ENCODE measurements around the gene SUSD4.

DNA sequence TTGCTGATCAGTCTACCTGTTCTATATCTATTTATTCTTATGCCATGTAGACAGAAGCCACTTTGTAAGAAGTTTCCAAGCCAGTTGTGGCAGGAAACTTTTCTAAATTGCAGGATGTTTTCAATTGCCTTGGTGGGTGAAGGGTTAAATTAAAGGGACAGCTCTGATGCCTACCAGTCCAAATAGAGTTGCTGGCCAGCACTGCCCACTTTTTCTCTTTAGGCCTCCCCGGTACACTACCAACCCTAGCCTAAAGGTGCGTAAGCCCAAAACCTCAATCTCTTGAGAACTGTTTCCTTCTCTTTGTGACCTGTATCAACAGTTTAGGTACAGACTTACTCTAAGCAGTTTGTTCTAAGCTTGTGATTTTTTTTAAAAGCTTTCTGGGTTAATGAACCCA lies 15.5 kb downstream of the SUSD4 start:
- TF ChIP-seq, protein P1, sequence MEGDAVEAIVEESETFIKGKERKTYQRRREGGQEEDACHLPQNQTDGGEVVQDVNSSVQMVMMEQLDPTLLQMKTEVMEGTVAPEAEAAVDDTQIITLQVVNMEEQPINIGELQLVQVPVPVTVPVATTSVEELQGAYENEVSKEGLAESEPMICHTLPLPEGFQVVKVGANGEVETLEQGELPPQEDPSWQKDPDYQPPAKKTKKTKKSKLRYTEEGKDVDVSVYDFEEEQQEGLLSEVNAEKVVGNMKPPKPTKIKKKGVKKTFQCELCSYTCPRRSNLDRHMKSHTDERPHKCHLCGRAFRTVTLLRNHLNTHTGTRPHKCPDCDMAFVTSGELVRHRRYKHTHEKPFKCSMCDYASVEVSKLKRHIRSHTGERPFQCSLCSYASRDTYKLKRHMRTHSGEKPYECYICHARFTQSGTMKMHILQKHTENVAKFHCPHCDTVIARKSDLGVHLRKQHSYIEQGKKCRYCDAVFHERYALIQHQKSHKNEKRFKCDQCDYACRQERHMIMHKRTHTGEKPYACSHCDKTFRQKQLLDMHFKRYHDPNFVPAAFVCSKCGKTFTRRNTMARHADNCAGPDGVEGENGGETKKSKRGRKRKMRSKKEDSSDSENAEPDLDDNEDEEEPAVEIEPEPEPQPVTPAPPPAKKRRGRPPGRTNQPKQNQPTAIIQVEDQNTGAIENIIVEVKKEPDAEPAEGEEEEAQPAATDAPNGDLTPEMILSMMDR (conservative IDR thresholded peaks at IDR 0.05; ENCODE audit: low read depth, low read length) = no peak
- TF ChIP-seq FOS (IDR thresholded peaks at IDR 0.05; ENCODE audit: low read depth, low read length) = no peak
